ENCODE data around the gene CACNA2D2.

GRCh38 chr3:50341537-50341936, 161.9 kb downstream of the CACNA2D2 start:
- TF ChIP-seq EZH2 (IDR thresholded peaks at IDR 0.05; ENCODE audit: borderline replicate concordance, low read length) = no peak
- TF ChIP-seq, protein P1, sequence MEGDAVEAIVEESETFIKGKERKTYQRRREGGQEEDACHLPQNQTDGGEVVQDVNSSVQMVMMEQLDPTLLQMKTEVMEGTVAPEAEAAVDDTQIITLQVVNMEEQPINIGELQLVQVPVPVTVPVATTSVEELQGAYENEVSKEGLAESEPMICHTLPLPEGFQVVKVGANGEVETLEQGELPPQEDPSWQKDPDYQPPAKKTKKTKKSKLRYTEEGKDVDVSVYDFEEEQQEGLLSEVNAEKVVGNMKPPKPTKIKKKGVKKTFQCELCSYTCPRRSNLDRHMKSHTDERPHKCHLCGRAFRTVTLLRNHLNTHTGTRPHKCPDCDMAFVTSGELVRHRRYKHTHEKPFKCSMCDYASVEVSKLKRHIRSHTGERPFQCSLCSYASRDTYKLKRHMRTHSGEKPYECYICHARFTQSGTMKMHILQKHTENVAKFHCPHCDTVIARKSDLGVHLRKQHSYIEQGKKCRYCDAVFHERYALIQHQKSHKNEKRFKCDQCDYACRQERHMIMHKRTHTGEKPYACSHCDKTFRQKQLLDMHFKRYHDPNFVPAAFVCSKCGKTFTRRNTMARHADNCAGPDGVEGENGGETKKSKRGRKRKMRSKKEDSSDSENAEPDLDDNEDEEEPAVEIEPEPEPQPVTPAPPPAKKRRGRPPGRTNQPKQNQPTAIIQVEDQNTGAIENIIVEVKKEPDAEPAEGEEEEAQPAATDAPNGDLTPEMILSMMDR (IDR thresholded peaks at IDR 0.05; ENCODE audit: low read length) = no peak

All from OCI-LY1 (cell line).